GM18526 (cell line): ENCODE measurements around the gene MS4A10.

Experiments
- POLR2A ChIP-seq: IDR thresholded peaks from 3 replicates; pipeline ENCODE4 v1.6.1; 2011; ENCODE audit not compliant: insufficient read length; ENCODE audit errors: extremely low read depth

Gene MS4A10

DNA sequence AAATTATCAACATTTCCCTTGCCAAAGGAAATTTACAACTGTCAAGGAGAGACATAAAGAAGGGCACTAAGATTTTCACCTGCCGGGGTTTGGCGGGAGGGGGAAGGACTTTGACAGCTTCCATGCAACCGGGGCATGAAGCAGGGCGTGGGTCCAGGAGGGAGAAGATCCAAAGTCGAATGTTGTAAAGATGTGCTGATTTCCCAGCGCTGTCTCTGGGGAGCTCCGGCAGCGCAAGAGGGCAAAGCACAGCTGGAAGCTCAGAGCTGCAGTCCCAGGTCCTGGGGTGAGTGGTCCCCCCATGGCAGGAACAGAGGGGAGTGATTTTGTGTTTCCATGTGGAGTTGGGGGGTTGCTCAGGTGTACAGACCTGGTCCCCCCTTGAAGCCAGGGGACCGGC, at the start of gene MS4A10:
Gene MS4A10, plus strand, starts transcription at position 198 of the 400 bp plus-strand sequence. CDS start 5,003 bp downstream, outside the sequence.
- no peak for TF ChIP-seq POLR2A

DNA sequence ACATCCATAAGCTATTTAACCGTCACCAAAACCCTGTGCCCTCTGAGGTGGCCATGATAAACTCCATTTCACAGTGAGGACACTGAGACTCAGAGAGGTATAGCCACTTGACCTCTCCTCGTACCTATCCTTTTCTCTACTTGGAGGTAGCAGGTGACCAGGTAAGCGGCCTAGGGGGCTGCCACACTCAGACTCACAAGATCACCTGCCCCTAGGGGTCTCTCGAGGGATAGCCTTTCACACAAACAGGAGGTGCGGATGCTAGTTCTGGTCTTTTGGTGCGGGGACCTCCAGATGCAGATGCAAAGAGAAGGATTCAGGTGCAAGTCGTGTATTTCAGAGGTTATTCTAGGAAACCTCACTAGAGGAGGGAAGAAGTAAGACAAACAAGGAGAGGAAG, 46.0 kb upstream of the MS4A10 start:
- TF ChIP-seq POLR2A = no peak

DNA sequence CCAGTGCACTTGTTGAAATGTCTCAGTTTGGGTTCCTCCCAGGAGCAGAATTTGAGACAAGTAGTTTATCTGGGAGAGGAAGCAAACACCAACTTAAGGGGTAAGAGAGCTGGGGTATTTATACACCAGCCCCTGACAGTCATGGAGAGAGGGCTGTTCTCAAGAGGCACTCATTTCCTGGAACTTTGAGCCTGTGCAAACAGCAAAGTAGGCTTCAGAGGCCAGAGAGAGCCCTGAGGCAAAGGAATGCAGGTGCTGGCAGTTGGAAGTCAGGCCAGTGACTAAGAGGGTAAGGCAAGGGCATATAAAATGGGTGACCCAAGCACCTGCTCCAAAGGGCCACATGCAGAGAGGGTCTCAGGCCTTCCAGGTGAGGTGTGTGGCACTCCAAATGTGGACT, 44.6 kb upstream of the MS4A10 start:
- TF ChIP-seq POLR2A = no peak

DNA sequence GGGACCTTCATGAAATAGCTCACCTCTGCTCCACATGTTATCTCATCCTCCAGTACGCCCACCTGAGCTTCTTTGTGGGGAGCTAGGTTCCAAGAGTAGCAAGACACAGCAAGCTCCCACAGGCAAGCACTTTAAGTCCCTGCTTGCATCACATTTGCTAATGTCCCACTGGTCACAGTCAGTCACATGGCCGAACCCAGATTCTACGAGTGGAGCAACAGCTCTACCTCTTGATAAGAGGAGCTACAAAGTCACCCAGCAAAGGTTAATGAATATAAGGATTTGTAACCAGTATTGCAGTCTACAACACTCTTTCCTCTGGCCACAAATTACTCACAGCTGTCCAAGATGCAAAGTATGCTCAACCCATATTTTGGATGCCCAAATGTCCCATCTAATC, 43.7 kb upstream of the MS4A10 start:
- no peak for TF ChIP-seq POLR2A

DNA sequence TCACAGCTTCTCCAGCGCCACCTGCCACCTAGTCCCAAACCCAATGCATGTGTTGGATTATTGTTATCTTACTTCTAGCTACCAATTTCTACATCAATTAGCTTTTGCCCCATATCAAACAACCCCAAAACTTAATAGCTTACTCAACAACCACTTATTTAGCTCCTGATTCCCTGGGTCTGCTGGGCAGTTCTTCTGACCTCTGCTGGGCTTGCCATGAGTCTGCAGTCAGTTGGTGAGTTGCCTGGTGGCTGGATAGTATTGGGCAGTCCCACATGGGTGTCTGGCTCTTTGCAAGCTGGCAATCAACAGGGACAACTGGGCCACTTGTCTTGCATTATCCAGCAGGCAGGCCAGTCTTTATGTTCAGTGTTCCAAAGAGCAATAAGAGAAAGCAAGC, 42.1 kb upstream of the MS4A10 start:
- TF ChIP-seq POLR2A = no peak

DNA sequence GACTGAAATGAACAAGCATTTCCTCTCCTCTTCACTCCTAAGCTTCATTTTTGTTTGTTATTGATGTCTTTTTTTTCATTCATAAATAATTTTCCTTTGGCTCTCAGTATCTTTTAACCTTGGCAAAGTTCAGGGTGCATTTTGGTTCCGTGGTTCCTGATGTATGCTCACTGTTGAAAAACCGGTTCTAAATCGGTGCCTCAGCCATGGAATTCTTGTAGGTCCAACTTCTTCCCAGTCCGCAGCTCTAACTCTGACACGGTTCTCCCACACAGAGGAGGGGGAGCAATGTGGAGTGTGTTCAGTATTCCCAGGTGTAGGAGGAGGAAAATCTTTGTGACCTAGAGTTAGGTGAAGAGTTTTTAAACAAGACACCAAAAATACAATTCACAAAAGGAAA, 41.0 kb upstream of the MS4A10 start:
- no peak for TF ChIP-seq POLR2A

DNA sequence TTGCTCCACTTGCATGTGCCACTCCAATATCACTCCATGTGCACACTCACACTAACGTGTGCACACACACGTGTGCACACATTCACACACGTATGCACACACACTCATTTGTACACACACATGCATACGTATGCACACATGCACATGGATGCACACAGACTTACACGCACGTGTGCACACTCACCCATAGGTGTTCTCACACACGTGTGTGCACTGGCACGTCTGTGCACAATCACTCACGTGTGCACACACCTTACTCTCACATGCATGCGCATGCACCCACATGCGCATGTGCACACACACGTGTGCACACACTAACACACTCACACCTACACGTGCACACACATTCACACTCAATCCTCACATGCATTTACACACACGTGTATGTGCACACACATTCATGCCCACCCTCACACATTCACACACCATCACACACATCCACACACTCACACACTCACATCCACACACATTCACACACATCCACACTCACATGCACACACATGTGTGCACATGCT, 37.7 kb upstream of the MS4A10 start:
- TF ChIP-seq POLR2A = no peak

DNA sequence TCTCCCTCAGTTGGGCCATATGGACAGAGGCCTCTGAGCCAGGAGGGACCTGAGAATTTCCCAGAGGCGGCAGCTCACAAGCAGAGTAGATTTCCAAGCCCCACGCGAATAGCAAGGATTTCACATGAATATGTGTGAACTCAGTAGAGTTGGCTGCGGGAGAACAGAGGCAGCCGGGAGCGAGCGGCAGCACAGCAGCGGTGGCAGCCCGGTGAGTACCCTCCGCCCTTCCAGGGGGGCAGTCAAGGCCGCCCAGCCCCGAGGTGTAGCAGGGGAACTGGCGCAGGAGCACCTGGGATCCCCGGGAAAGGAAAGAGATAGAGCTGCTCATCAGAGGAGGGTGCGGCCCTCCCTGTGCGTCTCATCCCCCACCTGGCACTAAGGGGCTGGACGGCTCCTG, 36.9 kb upstream of the MS4A10 start:
- no peak for TF ChIP-seq POLR2A

DNA sequence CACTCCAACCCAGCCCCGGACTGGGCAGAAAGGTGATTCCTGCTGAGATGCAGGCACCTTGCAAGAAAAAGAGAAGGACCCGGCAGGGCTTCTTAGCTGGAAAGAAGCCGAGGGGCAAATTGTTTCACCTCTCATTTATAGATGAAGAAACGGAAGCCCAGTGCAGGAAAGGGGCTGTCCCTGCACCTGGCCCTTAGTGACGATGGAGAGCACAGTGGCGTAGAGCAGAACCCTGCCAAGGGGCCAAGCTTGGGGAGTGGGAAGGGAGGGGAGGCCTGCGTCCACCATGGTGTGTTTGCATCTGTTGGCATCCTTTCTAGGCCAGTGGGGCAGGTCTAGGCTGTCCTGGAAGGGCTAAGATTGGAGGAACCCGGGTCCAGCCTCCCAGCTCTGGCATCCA, 36.3 kb upstream of the MS4A10 start:
- TF ChIP-seq POLR2A = no peak

DNA sequence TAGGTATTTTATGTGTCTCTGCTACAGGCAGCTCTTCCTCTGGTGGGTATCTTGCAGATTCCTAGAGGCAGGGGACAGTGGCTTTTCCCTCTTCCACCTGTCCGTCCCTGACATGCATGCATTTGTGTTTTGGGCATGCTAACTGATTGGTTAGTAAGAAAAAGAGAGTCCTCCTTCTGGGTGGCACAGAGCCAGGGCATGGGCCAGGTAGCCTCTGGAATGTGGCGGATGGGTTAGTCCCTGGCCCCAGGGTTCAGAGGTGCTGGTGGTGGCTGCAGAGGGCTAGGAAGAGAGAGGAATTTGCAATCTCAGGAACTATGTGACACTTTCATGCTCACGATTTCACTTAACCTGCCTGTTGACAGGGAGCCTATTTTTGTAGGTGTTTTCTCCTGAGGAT, 34.2 kb upstream of the MS4A10 start:
- no peak for TF ChIP-seq POLR2A

DNA sequence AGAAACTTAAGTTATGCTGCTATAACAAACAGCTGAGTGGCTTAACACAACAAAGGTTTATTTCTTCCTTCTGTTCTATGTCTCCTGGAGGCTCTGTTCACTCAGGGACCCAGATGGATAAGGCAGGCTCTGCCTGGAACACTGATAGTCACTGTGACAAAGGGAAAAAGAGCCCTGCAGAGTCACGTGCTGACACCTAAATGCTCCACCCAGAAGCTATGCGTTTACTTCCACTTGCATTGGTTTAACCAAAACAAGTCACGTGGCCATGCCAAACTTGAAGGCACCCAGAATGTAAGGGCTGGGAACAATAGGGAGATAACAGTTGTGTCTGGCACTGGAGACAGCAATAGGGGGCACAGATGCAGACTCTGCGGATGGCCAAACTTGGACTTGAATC, 31.8 kb upstream of the MS4A10 start:
- TF ChIP-seq POLR2A = no peak

DNA sequence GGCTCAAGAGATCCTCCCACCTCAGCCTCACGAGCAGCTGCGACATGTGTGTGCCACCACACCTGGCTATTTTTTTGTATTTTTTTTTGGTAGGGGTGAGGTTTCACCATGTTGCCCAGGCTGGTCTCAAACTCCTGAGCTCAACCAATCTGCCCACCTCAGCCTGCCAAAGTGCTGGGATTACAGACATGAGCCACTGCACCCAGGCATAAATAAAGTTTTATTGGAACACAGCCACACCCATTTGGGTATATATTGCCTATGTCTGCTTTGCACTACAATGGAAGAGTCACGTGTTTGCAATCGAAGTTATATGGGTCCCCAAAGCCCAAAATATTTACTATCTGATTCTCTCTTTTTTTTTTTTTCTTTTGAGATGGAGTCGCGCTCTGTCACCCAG, 30.2 kb upstream of the MS4A10 start:
- no peak for TF ChIP-seq POLR2A

DNA sequence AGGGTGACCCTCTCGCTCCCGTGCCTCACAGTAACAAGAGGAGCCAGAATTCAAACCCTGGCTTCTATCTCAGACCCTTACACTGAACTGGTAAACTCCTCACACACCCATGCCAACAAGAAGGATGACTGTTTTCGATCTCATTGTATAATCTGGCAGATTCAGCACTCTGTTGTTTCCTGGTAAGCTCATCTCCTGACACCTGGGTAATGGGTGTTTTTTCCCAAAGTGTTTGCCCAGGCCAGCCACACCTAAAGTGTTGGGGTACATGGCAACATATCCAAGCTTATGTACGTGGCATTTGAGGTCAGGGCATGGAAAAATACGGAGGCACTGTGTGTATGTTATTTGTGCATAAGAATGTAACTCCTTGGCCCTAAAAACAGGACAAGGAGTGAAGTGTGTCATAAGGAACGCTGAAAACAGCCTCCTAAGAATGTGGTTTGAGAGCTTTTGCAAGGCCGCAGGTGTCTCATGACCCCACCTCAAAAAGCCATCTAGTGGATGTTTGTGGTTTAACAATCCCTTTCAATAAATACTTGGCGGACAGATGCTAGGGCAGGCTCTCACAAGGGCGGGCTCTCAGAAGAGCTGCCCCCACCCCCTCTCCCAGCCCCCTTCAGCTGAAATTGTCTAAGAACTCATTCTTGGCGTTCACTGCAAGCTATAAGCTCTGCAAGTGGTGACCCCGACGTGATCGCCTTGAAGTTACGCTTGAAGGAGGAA, 28.7 kb upstream of the MS4A10 start, which contains the start of gene MS4A15:
Gene MS4A15, plus strand, starts transcription at position 561 of the 726 bp plus-strand sequence. CDS start 6,867 bp downstream, outside the sequence.
- no peak for TF ChIP-seq POLR2A

DNA sequence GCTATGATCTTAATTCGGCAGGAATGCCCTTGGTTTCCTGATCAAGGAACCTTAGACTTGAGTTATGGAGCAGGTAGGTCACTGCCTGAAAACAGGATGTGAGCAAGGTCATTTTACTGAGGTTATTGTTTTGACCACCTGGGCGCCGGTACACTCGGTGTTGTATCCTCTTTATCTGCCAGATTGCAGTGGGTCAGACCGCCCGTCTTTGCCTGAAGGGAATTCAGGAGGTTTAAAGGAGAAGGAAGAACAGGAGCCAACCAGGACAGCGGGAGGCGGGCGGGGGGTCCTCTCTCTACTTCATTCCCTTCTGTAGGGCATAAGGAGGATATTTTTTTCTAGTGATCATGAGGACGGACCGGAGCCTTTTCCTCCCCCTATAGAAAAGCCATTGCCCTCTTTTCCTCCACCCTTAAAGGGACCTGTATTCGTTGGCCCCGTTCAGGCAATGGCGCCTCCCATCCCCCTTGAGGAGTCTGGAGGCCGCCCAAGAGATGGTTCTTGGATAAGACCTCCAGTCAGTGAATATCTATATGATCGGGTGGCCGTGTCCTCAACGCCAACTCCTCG, 27.8 kb upstream of the MS4A10 start:
- no peak for TF ChIP-seq POLR2A

DNA sequence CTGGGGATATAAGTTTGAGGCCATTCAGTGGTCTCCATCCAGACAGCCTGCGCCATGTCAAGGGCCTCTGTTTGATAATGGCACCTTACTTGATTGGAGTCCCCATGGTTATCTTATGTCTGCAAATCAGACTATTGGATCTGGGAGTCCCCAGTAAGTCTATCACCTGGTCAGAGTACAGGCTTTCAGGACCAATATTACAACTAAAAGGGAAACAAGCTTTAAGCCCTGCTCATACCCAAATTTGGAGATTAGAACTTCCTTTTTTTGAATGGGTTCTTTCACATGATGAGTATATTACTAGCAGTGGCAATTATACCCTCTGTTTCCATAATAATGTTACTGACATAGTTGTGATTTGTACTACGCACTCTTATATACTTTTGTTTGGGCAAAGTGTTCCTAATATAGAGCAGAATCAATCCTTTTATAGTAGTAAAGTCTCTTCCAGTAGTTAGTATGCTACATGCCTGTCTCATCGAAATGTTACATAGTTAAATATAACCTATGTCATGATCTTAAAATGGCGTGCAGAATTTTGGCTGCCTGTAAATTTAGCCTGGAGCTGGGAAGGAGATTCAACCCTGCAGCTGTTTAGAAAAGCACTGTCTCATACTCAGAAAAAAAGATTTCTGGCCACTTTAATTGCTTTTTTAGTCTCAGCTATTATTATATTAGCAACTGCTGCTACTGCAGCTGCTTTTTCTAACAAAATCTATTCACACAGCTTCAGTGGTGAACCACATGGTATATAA, 23.5 kb upstream of the MS4A10 start:
- no peak for TF ChIP-seq POLR2A
